Spinal cord (tissue), 10 donors: Measurements from ENCODE around the gene EIF3I. TPM values are rescaled to one million over a fixed set of nuclear protein-coding genes. Genes with fewer than 3 reads are reported as not detected.

ENCODE experiments used
- DNase-seq, 6 donors: peaks; one replicate each; pipeline versions ENCODE4 v3.0.0 to v3.0.0-alpha.2; 2013 to 2015; ENCODE audit warnings: low spot score in 6 of 6, low read depth in 4 of 6
- H3K27ac ChIP-seq: one replicate; pipeline ENCODE4 v1.5.1; 2013; ENCODE audit warnings: low read depth, low read length, control low read depth
- H3K27me3 ChIP-seq: one replicate; pipeline ENCODE4 v1.6.1; 2013; ENCODE audit warnings: low read length; ENCODE audit not compliant: control insufficient read depth, insufficient read depth
- H3K36me3 ChIP-seq: one replicate; pipeline ENCODE4 v1.6.1; 2013; ENCODE audit warnings: low read length; ENCODE audit not compliant: control insufficient read depth, insufficient read depth
- H3K4me1 ChIP-seq: one replicate; pipeline ENCODE4 v1.6.1; 2013; ENCODE audit warnings: low read length; ENCODE audit not compliant: control insufficient read depth, insufficient read depth
- H3K4me3 ChIP-seq: one replicate; pipeline ENCODE4 v1.5.1; 2013; ENCODE audit warnings: low read depth, low read length, control low read depth
- H3K9me3 ChIP-seq: one replicate; pipeline ENCODE4 v1.6.1; 2013; ENCODE audit warnings: low read length; ENCODE audit not compliant: control insufficient read depth, insufficient read depth
- WGBS: methylation state at CpG from one replicate; pipeline ENCODE4 v1.1.5; 2013; ENCODE audit warnings: missing lambda C conversion rate; ENCODE audit not compliant: insufficient coverage; 5-methylcytosine and 5-hydroxymethylcytosine counted together
- polyA plus RNA-seq, 2 donors: library from polyadenylated mRNA; unstranded; fragments of 120-200 nt; gene quantifications; one replicate each; pipeline ENCODE4 v1.2.1, GENCODE V29; 2013; ENCODE audit not compliant: insufficient read length in 2 of 2
- total RNA-seq, 2 donors: library from RNA; depleted of rRNA in 1 of 2; stranded (reverse); fragments of 120-200 nt in 1 of 2; fragments of >200 nt in 1 of 2; gene quantifications; one replicate each; pipeline versions ENCODE4 v1.2.3 to v1.2.4, GENCODE V29; 2013 to 2014
- donor health status: healthy.

Gene EIF3I
- total and polyA plus RNA-seq, 4 donors, result 94.9 to 185 (median 166) TPM

DNA sequence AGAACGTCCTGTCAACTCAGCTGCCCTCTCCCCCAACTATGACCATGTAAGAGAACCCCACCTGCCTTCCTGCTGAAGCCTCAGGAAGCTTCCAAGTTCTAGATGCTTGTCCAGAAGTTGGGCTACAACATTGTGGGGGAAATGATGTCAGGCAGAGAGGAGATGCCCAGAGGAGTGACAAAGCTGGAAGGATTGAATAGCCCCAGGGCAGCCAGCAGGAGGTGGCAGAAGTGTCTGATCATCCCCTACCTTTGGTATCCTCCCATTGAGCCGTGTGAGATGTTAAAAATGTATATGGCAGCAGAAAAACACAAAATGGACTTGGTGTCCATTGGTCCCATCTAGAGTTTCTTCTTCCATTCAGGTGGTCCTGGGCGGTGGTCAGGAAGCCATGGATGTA lies 6.6 kb downstream of the EIF3I start:
- DNase-seq, result no peak
- Histone ChIP-seq H3K9me3 (no peaks in the 10 kb centered on the region), H3K4me1 (peaks cover under 1% of the 10 kb centered on the region), H3K27me3 (no peaks in the 10 kb centered on the region), H3K36me3 (peaks cover 88% of the 10 kb centered on the region), H3K4me3 (no peak overlapping the region), H3K27ac (no peak overlapping the region)
- 100% methylated on average over 1 of the region's 3 CpGs for WGBS

DNA sequence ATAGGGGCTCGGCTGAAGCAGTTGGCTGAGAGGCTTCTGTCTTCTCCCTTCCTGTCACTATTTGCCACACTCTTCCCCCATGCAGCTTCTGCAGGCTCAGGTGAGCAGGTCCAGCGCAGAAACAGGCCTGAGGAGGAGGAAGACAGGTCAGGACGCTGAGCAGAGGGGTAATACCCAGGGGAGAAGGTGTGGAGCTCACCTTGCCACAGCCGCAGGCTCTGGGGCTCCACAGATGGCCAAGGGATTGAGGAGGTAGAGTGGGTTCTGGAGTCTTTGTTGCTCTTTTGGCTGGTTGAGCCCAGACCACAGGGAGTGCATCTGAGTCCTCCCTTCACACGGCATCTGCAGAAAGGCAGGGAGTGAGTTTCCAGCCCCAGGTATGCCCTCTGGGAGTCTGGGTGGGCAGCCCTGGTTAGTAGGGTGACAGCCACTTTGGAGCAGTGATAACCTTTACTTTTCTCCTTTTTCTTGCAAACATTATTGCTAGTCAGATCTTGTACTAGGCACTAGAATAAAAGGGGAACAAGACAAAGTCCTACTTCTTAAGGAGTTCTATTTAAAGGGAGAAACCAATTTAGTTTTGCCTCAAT lies 9.7 kb downstream of the EIF3I start:
- no peak for DNase-seq
- Histone ChIP-seq H3K27me3 (no peaks in the 10 kb centered on the region), H3K9me3 (no peaks in the 10 kb centered on the region), H3K4me3 (no peak overlapping the region), H3K36me3 (peaks cover 77% of the 10 kb centered on the region), H3K27ac (no peak overlapping the region), H3K4me1 (no peaks in the 10 kb centered on the region)
- 88% methylated on average over 4 of the region's 5 CpGs for WGBS

DNA sequence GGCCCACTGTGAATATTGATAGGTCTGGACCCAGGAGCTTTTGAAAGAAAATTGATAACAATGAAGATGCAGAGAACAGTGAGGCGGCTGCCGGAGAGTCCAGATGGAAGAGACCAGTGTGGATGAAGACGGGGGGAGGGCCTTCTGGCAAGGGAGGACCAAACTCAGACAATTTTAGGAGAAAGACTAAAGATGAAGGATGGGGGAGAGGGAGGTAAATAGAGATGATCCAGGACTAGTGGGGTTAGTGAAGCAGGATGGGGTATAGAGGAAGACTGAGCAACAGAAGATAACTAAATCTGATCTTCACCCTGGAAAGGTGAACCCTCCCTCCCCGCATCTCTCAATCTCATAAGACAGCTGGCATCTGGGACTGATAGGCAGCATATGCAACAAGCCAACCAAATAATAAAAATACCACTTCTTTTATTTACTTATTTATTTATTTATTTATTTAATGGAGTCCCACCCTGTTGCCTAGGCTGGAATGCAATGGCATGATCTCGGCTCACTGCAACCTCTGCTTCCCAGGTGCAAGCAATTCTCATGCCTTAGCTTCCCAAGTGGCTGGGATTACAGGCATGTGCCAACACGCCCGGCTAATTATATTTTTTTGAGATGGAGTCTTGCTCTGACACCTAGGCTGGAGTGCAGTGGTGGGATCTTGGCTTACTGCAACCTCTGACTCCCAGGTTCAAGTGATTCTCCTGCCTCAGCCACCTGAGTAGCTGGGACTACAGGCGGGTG lies 10.5 kb downstream of the EIF3I start:
- Histone ChIP-seq H3K4me1 (no peaks in the 10 kb centered on the region), H3K4me3 (no peak overlapping the region), H3K36me3 (peaks cover 69% of the 10 kb centered on the region), H3K27ac (no peak overlapping the region), H3K9me3 (no peaks in the 10 kb centered on the region), H3K27me3 (no peaks in the 10 kb centered on the region)
- WGBS, result 71% methylated on average over 6 of the region's 8 CpGs
- DNase-seq, result no peak

DNA sequence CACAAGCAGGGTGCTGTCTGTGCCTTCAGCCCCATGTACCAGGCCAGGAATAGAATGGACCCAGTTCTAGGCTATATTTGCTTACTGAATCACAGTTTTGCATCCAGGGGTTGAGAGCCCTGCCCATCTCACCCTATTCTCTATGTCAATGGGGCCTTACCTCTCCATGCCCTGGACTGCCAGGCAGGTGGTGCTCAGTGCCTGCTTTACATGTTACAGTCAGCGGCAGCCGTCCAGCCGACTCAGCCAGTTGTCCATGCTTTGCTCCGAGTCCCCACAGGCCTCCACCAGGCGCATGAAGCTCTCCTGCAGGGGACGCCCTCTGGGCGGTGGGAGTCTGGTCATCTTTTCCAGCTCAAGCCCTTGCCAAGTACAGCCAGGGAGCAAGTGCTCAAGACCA lies 12.6 kb downstream of the EIF3I start:
- Histone ChIP-seq H3K4me3 (no peak overlapping the region), H3K27ac (no peak overlapping the region), H3K27me3 (no peaks in the 10 kb centered on the region), H3K9me3 (no peaks in the 10 kb centered on the region), H3K4me1 (peaks cover 12% of the 10 kb centered on the region), H3K36me3 (peaks cover 50% of the 10 kb centered on the region)
- DNase-seq, result no peak
- WGBS, result 89% methylated on average over 7 of the region's 7 CpGs

DNA sequence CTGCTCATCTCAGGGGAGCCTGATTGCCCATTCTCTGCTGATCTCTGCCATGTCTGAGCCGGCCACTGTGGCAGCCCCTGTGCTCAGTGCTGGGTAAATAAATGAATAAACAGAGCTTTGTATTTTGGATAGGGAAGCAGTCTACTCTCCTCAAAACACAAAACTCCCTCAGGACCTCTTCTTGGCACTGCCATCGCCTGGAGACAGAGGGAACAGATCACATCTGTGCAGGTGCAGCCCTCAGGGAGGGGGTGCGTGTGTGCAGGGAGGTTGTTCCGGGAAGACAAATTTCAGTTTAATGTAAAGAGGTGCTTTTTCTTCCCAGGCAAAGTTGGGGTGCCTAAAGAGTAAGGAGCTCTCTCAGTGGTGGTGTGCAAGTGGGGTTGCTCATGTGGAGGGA lies 17.1 kb downstream of the EIF3I start:
- Histone ChIP-seq H3K4me3 (peak overlapping the region; percentile 79), H3K27ac (peak overlapping the region; percentile 59), H3K4me1 (peaks cover 41% of the 10 kb centered on the region), H3K9me3 (no peaks in the 10 kb centered on the region), H3K27me3 (no peaks in the 10 kb centered on the region), H3K36me3 (peaks cover 9% of the 10 kb centered on the region)
- 57% methylated on average over 3 of the region's 4 CpGs for WGBS
- peak in 2 of 6 donors; percentile 36 to 62 for DNase-seq

DNA sequence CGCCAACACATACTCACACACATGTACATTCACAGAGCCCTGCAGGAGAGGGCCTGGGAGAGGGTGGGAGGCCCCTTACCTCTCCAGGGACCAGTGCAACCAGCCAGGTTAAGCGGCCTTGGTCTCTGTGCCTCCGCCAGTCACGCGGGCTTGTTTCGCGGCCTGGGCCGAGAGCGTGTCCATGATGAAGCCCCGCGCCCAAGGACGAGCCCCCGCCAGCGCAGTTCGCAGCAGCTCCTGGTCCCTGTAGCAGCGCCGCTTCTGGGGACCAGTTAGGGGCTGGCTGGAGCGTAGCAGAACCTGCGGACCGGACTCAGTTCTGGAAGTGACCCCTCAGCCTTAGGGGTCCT lies 17.6 kb downstream of the EIF3I start:
- H3K36me3 ChIP-seq, result peaks cover 5% of the 10 kb centered on the region
- H3K9me3 ChIP-seq, result no peaks in the 10 kb centered on the region
- peak overlapping the region; percentile 79 for H3K4me3 ChIP-seq
- WGBS, result 19% methylated on average over 20 of the region's 20 CpGs
- no peaks in the 10 kb centered on the region for H3K27me3 ChIP-seq
- H3K27ac ChIP-seq, result peak overlapping the region; percentile 59
- DNase-seq, result peak in 2 of 6 donors; percentile 36 to 37
- H3K4me1 ChIP-seq, result peaks cover 41% of the 10 kb centered on the region

DNA sequence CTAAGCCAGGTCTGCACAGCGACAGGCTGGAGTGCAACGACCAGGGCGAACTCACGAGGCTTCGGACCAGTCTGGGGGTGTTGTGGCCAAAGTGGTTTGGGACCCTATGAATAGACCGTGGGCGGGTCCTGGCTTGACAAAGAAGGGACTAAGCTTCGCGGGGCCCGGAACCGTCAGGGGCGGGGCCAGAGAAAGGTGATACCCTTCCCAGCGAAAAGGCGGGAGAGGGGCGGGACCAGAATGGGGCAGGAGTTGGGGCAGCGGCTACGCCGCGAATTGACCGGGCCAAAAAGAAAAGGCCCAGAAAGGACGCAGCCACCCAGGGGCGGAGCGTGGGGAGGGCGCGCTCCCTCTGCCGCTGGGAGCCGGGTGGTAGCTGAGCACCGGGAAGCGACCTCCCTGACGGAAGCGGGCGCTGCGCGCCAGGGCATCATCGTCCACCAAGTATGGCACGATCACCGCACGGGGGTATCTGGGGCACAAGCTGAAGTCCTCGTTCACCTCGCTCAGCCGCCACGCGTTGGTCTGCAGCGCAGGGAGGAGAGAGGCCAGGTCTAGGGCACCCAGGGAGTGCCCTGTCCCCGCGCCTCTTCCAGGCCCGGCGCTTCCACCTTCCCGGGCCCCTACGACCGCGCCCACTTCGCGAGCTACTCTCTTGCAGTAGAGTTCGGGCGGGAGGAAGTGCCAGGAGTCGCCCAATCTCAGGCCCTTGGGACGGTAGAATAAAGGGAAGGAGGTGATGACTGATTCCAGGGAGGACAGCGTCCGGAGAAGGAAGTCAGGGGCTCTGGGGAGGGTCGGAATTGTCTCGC lies 18.1 kb downstream of the EIF3I start:
- H3K36me3 ChIP-seq, result peaks cover 2% of the 10 kb centered on the region
- H3K4me1 ChIP-seq, result peaks cover 41% of the 10 kb centered on the region
- peak overlapping the region; percentile 59 for H3K27ac ChIP-seq
- no peaks in the 10 kb centered on the region for H3K9me3 ChIP-seq
- under 1% methylated on average over 59 of the region's 62 CpGs for WGBS
- peak overlapping the region; percentile 79 for H3K4me3 ChIP-seq
- DNase-seq, result peak in 3 of 6 donors; percentile 29 to 85 (median 82)
- no peaks in the 10 kb centered on the region for H3K27me3 ChIP-seq

DNA sequence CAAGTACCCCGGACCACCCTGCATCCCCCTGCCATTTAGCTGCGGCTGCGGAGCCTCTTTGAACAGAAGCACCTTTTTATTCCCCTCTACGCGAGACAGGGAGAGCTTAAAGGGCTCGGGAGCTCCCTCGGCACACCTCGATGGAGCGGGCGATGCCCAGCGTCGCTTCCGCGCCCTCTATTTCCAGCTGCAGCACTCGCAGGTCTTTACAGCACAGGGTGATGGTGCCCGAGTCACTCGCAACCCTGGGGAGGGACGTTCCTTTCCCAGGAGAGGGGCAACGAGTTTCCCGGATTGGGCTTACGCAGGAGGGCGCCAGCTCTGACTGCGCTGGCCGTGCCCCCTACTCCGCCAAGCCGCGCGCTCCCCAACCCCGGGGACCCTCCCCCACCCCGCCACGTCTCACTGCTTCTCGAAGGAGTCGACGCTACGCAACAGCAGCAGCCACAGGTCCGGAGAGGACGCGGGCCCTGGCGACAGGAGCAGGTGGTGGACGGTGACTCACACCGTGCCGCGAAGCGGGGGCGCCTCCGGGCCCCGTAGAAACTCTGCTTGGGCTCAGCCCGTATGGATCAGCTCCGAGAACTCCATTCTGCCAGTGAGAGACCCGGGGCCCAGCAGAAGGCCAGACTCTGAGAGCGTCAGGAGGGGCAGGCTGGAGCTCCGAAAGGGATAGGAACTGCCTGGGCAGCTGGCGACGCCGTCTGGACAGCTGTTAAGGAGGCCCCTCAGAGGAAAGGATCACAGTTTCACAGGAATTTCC lies 19.0 kb downstream of the EIF3I start:
- peak in 3 of 6 donors; percentile 21 to 79 (median 58) for DNase-seq
- Histone ChIP-seq H3K4me1 (peaks cover 41% of the 10 kb centered on the region), H3K27ac (peak overlapping the region; percentile 59), H3K9me3 (no peaks in the 10 kb centered on the region), H3K36me3 (peaks cover 2% of the 10 kb centered on the region), H3K4me3 (peak overlapping the region; percentile 79), H3K27me3 (no peaks in the 10 kb centered on the region)
- under 1% methylated on average over 55 of the region's 55 CpGs for WGBS

DNA sequence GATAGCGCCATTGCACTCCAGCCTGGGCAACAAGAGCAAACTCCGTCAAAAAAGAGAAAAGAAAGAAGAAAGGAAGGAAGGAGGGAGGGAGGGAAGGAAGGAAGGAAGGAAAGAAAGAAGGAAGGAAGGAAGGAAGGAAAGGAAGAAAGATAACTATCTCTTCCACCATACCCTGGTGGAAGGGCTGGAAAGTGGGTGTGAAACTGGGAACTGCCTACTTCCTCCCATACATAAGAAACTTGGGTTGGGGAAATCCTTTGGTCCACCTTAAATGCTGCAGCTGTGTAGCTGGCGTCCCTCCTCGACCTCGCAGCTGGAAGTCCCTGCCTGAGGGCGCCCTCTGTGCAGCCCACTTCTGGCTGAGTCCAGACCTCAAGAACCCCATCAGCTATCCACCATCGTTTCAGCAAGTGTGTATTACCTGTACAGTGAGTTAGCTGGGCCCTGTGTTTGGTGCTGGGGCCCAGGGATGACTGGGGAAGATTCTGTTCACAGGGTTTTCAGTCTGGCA lies 20.2 kb downstream of the EIF3I start:
- H3K4me1 ChIP-seq, result peaks cover 41% of the 10 kb centered on the region
- H3K9me3 ChIP-seq, result no peaks in the 10 kb centered on the region
- 93% methylated on average over 2 of the region's 7 CpGs for WGBS
- H3K36me3 ChIP-seq, result no peaks in the 10 kb centered on the region
- H3K4me3 ChIP-seq, result no peak overlapping the region
- no peaks in the 10 kb centered on the region for H3K27me3 ChIP-seq
- H3K27ac ChIP-seq, result no peak overlapping the region
- peak in 2 of 6 donors; percentile 7 to 44 for DNase-seq
